ENCODE measurements around the gene NAT16. TPM values are rescaled to one million over a fixed set of nuclear protein-coding genes. Genes with fewer than 3 reads are reported as not detected.

NAT16 gene
- total and polyA plus RNA-seq, 2 of the 4 experiments (the other 2 are of a cell fraction), result 0.05 TPM; not detected in 1

DNA sequence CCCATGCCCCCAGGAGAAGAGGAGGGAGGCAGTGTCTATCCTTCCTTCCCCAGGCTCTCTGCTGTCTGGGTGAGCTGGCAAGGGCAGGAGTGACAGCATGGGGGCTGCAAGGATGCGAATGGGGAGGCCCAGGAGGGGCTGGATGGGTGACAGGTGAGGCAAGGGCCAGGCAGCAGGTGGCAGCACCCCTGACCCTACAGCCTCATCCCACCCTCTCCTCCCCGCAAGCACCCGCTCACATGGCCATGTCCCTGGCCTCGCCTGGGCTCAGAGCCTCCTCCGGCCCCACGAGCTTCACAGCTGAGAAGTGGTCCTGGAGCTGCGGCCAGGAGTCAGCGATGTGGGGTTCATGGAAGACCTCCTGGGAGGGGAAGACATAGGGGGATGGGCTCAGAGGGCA lies 31.9 kb upstream of the NAT16 start:
- Histone ChIP-seq H3K4ac (ENCODE audit: low read depth, low read length) (no peak overlapping the region), H2AK9ac (replicated peaks; ENCODE audit: low read depth, low read length, poor library complexity) (no peak overlapping the region), H3K56ac (ENCODE audit: extremely low read depth, insufficient read depth, low read length) (no peak overlapping the region), H2BK5ac (ENCODE audit: low read depth, low read length, poor library complexity, severe bottlenecking) (no peak overlapping the region), H3K4me2 (ENCODE audit: low read depth, low read length) (no peak overlapping the region), H3K23ac (ENCODE audit: low read depth, low read length) (no peak overlapping the region), H3K9ac (ENCODE audit: low read depth, low read length) (no peak overlapping the region), H2BK120ac (ENCODE audit: low read depth, low read length) (no peak overlapping the region), H4K20me1 (ENCODE audit: insufficient read depth, low read length) (no peaks in the 10 kb centered on the region; the same call in 1 of the 2 replicates), H3K4me3 (ENCODE audit: insufficient read depth, low read depth, low read length) (no peak overlapping the region), H3K4me1 (ENCODE audit: control insufficient read depth, insufficient read depth, low read length) (peaks cover 9% of the 10 kb centered on the region), H3K79me1 (ENCODE audit: low read depth in 1 of 2, low read length in 2 of 2) (peaks cover 9 to 23% of the 10 kb centered on the region in 2 experiments; a peak in 3 of 4 replicates), H3K14ac (replicated peaks; ENCODE audit: low read depth, low read length) (no peak overlapping the region), H3K27me3 (ENCODE audit: control insufficient read depth, insufficient read depth, low read length) (no peaks in the 10 kb centered on the region), H3K36me3 (ENCODE audit: control insufficient read depth, insufficient read depth, low read length) (peaks cover 52% of the 10 kb centered on the region), H3K18ac (ENCODE audit: low read depth, low read length) (no peak overlapping the region), H4K5ac (ENCODE audit: low read depth, low read length) (no peak overlapping the region), H3K9me1 (ENCODE audit: insufficient read depth, low read length) (peaks cover 4% of the 10 kb centered on the region), H3K9me3 (ENCODE audit: control insufficient read depth, insufficient read depth, low read length) (no peaks in the 10 kb centered on the region), H3K27ac (ENCODE audit: insufficient read depth, low read length) (no peak overlapping the region), H4K91ac (ENCODE audit: insufficient read depth, low read depth, low read length) (no peak overlapping the region), H4K8ac (ENCODE audit: low read depth in 2 of 2, low read length in 2 of 2) (no peak overlapping the region), H2AK5ac (ENCODE audit: low read depth, low read length) (no peak overlapping the region), H2BK15ac (ENCODE audit: low read depth, low read length) (no peak overlapping the region), H2BK20ac (ENCODE audit: low read depth, low read length) (no peak overlapping the region), H2AFZ (replicated peaks; ENCODE audit: low read length, poor library complexity) (no peak overlapping the region)
- TF ChIP-seq CEBPB (IDR thresholded peaks at IDR 0.05; ENCODE audit: low read depth, low read length) (no peak), POLR2A (IDR thresholded peaks at IDR 0.05; ENCODE audit: low read depth, low read length) (no peak), RCOR1 (IDR thresholded peaks at IDR 0.05; ENCODE audit: insufficient replicate concordance, low read length) (no peak), BHLHE40 (IDR thresholded peaks at IDR 0.05; ENCODE audit: low read depth, low read length) (no peak), RAD21 (IDR thresholded peaks at IDR 0.05; ENCODE audit: low read length) (no peak), MAFK (IDR thresholded peaks at IDR 0.05; ENCODE audit: low read depth, low read length) (no peak), SMC3 (IDR thresholded peaks at IDR 0.05; ENCODE audit: low read depth, low read length) (no peak)
- TF ChIP-seq, protein P1, sequence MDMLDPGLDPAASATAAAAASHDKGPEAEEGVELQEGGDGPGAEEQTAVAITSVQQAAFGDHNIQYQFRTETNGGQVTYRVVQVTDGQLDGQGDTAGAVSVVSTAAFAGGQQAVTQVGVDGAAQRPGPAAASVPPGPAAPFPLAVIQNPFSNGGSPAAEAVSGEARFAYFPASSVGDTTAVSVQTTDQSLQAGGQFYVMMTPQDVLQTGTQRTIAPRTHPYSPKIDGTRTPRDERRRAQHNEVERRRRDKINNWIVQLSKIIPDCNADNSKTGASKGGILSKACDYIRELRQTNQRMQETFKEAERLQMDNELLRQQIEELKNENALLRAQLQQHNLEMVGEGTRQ (IDR thresholded peaks at IDR 0.05; ENCODE audit: low read depth, low read length), result no peak
- TF ChIP-seq, protein P2, sequence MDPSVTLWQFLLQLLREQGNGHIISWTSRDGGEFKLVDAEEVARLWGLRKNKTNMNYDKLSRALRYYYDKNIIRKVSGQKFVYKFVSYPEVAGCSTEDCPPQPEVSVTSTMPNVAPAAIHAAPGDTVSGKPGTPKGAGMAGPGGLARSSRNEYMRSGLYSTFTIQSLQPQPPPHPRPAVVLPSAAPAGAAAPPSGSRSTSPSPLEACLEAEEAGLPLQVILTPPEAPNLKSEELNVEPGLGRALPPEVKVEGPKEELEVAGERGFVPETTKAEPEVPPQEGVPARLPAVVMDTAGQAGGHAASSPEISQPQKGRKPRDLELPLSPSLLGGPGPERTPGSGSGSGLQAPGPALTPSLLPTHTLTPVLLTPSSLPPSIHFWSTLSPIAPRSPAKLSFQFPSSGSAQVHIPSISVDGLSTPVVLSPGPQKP (IDR thresholded peaks at IDR 0.05; ENCODE audit: borderline replicate concordance, low read depth, low read length), result no peak
- TF ChIP-seq, protein P3, sequence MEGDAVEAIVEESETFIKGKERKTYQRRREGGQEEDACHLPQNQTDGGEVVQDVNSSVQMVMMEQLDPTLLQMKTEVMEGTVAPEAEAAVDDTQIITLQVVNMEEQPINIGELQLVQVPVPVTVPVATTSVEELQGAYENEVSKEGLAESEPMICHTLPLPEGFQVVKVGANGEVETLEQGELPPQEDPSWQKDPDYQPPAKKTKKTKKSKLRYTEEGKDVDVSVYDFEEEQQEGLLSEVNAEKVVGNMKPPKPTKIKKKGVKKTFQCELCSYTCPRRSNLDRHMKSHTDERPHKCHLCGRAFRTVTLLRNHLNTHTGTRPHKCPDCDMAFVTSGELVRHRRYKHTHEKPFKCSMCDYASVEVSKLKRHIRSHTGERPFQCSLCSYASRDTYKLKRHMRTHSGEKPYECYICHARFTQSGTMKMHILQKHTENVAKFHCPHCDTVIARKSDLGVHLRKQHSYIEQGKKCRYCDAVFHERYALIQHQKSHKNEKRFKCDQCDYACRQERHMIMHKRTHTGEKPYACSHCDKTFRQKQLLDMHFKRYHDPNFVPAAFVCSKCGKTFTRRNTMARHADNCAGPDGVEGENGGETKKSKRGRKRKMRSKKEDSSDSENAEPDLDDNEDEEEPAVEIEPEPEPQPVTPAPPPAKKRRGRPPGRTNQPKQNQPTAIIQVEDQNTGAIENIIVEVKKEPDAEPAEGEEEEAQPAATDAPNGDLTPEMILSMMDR (conservative IDR thresholded peaks at IDR 0.05; ENCODE audit: low read depth, low read length), result no peak
- ChIA-PET CTCF (no interaction called here), POLR2A (ENCODE audit: unreplicated experiment) (interaction anchor here (0.6 kb wide), 1 partner anchor 18 kb away, joined by 3 read pairs; no protein-coding TSS in a partner anchor)
- dilution Hi-C loops (cut with HindIII; ENCODE audit: low sequenced_read_pairs, unreplicated experiment) (no loop called here), intact Hi-C loops (cut with micrococcal nuclease) (no loop called here), in situ Hi-C loops (cut with MboI; ENCODE audit: low sequenced_read_pairs) (no loop called here)
- ATAC-seq (ENCODE audit: low read depth) (no peak), DNase-seq (no peak)
- no CpG with 5 or more reads among the region's 8 CpGs for WGBS, 2 experiments (ENCODE audit: extremely low coverage in 2 of 2, insufficient read length in 1 of 2)
- BruUV-seq (replicated peaks), result no TSS peak
